ENCODE results near the gene ZNF367.
A peak's percentile ranks its signal among the peaks of the same experiment; 100 is the strongest.

ZNF367 gene

DNA sequence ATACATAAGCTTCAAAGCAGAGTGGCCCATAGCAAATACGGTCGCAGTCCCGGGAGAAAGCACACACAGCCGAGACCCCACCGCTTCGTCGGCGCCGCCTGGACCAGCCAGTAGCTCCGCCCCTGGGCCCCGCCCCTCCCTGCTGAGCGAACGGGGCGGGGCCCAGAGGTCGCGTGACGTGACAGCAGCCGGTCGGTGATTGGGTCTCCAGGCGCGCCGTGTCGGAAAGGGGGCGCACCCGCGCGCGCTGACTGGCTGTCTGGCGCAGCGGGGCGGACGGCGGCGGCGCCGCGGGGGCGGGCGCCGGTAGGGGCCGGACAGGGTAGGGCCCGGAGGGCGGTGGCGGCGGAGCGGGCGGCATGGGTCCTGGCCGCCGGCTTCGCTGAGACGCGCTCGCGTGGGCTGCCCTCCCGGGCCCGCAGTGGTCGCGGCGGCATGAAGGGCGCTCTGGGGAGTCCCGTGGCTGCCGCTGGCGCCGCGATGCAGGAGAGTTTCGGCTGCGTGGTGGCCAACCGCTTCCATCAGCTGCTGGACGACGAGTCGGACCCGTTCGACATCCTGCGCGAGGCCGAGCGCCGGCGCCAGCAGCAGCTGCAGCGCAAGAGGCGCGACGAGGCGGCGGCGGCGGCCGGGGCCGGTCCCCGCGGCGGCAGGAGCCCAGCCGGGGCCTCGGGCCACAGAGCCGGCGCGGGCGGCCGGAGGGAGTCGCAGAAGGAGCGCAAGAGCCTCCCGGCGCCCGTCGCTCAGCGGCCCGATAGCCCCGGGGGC, 31.9 kb upstream of the ZNF367 start, which contains the start of gene HABP4:
Gene HABP4 (plus strand): TSS at position 325 of the 768 bp plus-strand sequence. CDS start 111 bp downstream, at position 436.
- Histone ChIP-seq H3K4me1 (peaks cover 22% of the 10 kb centered on the region), H3K4me3 (peak within 1 kb of the TSS; percentile 67)
- in situ Hi-C loops (cut with MboI; ENCODE audit: low sequenced_read_pairs): no loop called here

DNA sequence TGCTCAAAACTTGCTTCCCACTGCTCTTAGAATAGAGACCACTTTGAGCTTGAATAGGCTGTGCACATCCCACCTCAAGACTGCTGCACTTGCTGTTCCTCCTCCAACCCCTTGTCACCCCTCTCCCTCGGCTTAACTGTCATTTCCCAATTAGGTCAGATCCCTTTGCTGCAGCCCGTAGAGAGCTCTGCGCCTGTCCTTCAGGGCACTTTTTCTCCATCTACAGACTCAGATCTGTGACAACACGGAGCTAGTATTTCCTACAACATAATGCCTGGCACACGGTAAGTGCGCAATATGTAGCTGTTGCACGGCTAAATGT, 31.3 kb upstream of the ZNF367 start:
- peaks cover 22% of the 10 kb centered on the region for H3K4me1 ChIP-seq
- no peaks in the 10 kb centered on the region for H3K27me3 ChIP-seq (ENCODE audit: low read depth)
- H3K4me3 ChIP-seq: peak overlapping the region; percentile 27
- DNase-seq (ENCODE audit: low spot score in 2 of 2): peak in 1 of 2 experiments; percentile 33
- in situ Hi-C loops (cut with MboI; ENCODE audit: low sequenced_read_pairs): no loop called here
- no peaks in the 10 kb centered on the region; the same call in 1 of the 2 replicates for H3K9me3 ChIP-seq
- H3K36me3 ChIP-seq (replicated peaks): 0 out of 2 replicates have a peak, but pooled peaks cover 3% of the 10 kb centered on the region

More for the DNA sequence above, 31.9 kb upstream of the ZNF367 start, which contains the start of gene HABP4:
- DNase-seq (ENCODE audit: low spot score in 2 of 2): peak; percentile 94 to 97
- Histone ChIP-seq H3K9me3 (no peaks in the 10 kb centered on the region; the same call in 1 of the 2 replicates), H3K27me3 (ENCODE audit: low read depth) (no peaks in the 10 kb centered on the region), H3K36me3 (replicated peaks) (0 out of 2 replicates have a peak, but pooled peaks cover 3% of the 10 kb centered on the region)

DNA sequence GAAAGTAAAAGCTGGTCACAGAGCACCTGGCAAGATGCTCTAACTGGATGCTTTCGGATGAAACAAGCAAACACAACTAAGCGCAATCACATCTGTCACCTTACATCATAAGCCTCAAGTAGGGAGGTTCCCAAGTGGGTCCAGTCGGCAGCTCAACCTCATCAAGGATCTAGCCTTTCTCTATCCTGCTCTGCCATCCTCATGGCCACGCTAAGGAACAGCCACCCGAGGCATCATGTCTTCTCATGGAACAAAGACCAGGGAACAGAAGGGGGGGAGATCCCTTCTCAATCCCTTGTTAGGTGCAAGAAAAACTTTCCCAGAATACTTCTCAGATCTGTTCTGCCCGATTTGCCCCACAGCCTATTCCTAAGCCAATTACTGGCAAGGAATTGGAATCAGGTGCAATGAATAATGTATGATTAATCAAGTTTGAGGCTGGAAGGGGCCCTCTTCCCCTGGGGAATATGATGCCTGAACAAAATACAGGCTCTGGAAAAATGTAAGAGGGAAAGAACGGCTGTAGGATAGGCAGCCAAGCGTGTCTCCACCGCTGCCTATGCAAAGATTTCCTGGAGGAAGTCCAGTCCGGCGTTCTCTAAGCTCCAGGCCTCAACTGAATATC, 30.5 kb upstream of the ZNF367 start:
- Histone ChIP-seq H3K4me1 (peaks cover 20% of the 10 kb centered on the region), H3K36me3 (replicated peaks) (0 out of 2 replicates have a peak, but pooled peaks cover 3% of the 10 kb centered on the region), H3K9me3 (no peaks in the 10 kb centered on the region; the same call in 1 of the 2 replicates), H3K4me3 (no peak overlapping the region), H3K27me3 (ENCODE audit: low read depth) (no peaks in the 10 kb centered on the region)
- in situ Hi-C loops (cut with MboI; ENCODE audit: low sequenced_read_pairs): no loop called here
- no peak for DNase-seq (ENCODE audit: low spot score in 2 of 2)

DNA sequence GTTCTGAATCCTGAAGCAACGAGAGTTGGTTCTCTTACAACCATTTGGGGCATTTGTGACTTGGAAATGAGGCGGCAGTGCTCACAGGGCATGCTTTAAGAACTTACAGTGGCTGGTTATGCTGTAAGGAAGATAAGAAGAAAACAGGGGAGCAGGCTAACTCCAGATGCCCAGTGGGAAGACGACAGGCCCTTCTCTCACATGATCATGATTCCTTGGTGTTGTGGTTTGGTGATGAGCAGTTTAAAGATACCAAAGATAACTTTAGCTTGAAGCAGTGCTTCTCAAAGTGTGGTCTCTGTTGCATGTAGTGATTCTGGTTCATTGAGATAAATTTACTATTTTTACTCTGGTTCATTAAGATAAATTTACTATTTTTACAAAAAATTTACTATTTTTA, 29.2 kb upstream of the ZNF367 start:
- Histone ChIP-seq H3K36me3 (replicated peaks) (0 out of 2 replicates have a peak, but pooled peaks cover 2% of the 10 kb centered on the region), H3K4me3 (no peak overlapping the region), H3K9me3 (no peaks in the 10 kb centered on the region; the same call in 1 of the 2 replicates), H3K4me1 (peaks cover 11% of the 10 kb centered on the region), H3K27me3 (ENCODE audit: low read depth) (no peaks in the 10 kb centered on the region)
- no peak for DNase-seq (ENCODE audit: low spot score in 2 of 2)
- in situ Hi-C loops (cut with MboI; ENCODE audit: low sequenced_read_pairs): no loop called here

DNA sequence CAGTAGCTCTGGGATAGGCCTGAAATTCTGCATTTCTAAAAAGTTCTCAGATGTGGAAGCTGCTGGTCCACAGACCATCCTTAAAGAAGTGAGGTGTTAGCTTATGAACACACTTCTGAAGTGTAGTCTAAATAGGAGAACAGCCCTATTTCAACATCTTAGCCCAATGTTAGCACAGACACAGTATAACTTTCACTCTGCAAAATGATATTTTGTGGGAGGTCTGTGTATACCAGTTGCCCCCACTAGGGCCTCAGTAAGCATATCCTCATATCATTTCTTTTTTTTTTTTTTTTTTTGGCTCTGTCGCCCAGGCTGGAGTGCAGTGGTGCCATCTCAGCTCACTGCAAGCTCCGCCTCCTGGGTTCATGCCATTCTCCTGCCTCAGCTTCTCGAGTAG, 24.3 kb upstream of the ZNF367 start:
- H3K4me1 ChIP-seq: no peaks in the 10 kb centered on the region
- DNase-seq (ENCODE audit: low spot score in 2 of 2): no peak
- in situ Hi-C loops (cut with MboI; ENCODE audit: low sequenced_read_pairs): no loop called here
- no peaks in the 10 kb centered on the region for H3K36me3 ChIP-seq (replicated peaks)
- H3K4me3 ChIP-seq: no peak overlapping the region
- no peaks in the 10 kb centered on the region; the same call in 1 of the 2 replicates for H3K9me3 ChIP-seq
- no peaks in the 10 kb centered on the region for H3K27me3 ChIP-seq (ENCODE audit: low read depth)

DNA sequence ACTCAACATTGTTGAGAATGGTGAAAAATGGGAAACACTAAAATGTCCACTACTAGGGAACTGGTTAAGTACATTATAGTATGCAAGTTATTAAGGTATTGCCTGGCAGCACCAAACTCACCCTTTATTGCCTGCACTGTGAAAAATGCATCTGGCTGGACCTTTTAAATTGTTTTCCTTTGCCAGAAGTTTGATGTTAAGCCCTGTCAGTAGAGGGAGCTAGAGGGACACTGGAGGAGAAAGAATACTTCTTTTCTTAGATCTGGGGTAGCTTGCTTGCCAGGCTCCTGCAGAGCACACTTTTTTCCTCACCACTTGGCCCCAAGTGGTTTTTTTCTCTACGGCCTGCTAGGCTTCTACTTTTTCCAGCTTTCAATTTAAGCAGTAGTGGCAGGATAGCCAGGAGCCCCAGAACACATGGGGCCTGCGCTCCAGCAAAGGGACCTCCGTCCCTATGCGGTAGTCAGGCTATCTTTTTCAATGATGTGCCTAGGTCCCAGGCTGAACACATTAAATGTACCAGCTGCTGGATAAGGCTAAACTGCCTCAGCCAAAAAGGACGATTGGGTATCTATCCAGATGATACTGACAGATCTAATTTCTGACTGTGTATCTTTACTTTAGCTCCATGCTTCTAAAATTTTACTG, 23.8 kb upstream of the ZNF367 start:
- in situ Hi-C loops (cut with MboI; ENCODE audit: low sequenced_read_pairs): no loop called here
- Histone ChIP-seq H3K36me3 (replicated peaks) (no peaks in the 10 kb centered on the region), H3K4me1 (no peaks in the 10 kb centered on the region), H3K27me3 (ENCODE audit: low read depth) (no peaks in the 10 kb centered on the region), H3K9me3 (no peaks in the 10 kb centered on the region; the same call in 1 of the 2 replicates), H3K4me3 (no peak overlapping the region)
- no peak for DNase-seq (ENCODE audit: low spot score in 2 of 2)

DNA sequence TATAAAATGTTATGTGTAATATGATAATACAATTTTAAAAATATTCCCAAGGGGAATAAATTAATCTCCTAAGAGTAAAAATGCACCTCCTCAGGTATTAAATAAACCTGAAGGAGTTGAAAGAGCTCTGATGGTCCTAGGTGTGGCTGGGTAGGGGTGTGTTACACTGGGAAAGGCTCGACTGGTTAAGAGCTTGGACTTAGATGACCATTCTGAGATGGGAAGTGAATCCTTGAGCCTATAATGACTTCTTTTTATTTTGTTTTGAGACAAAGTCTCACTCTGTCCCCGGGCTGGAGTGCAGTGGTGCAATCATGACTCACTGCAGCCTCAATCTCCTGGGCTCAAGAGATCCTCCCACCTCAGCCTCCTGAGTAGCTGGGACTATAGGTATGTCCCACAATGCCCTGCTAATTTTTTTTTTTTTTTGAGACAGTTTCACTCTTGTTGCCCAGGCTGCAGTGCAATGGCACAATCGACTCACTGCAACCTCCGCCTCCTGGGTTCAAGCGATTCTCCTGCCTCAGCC, 22.6 kb upstream of the ZNF367 start:
- no peak overlapping the region for H3K4me3 ChIP-seq
- no peaks in the 10 kb centered on the region for H3K9me3 ChIP-seq
- no peaks in the 10 kb centered on the region for H3K27me3 ChIP-seq (ENCODE audit: low read depth)
- H3K36me3 ChIP-seq (replicated peaks): no peaks in the 10 kb centered on the region
- no peak for DNase-seq (ENCODE audit: low spot score in 2 of 2)
- in situ Hi-C loops (cut with MboI; ENCODE audit: low sequenced_read_pairs): no loop called here
- no peaks in the 10 kb centered on the region for H3K4me1 ChIP-seq

DNA sequence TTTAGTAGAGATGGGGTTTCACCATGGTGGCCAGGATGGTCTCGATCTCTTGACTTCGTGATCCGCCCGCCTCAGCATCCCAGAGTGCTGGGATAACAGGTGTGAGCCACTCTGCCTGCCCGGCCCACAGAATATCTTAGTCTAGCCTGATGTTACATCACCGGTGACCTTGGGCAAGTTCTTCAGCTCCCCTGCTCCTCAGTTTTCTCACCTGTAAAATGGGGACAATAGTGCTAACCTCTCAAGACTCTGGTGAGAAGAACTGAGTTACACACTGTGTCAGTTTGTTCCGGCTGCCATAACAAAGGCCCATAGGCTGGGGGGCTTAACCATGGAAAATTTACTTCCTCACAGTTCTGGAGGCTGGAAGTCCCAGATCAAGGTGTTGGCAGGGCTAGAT, 19.3 kb upstream of the ZNF367 start:
- H3K4me1 ChIP-seq: no peaks in the 10 kb centered on the region
- no peak for DNase-seq (ENCODE audit: low spot score in 2 of 2)
- in situ Hi-C loops (cut with MboI; ENCODE audit: low sequenced_read_pairs): no loop called here
- no peaks in the 10 kb centered on the region for H3K27me3 ChIP-seq (ENCODE audit: low read depth)
- no peak overlapping the region for H3K4me3 ChIP-seq
- H3K9me3 ChIP-seq: no peaks in the 10 kb centered on the region
- no peaks in the 10 kb centered on the region for H3K36me3 ChIP-seq (replicated peaks)

DNA sequence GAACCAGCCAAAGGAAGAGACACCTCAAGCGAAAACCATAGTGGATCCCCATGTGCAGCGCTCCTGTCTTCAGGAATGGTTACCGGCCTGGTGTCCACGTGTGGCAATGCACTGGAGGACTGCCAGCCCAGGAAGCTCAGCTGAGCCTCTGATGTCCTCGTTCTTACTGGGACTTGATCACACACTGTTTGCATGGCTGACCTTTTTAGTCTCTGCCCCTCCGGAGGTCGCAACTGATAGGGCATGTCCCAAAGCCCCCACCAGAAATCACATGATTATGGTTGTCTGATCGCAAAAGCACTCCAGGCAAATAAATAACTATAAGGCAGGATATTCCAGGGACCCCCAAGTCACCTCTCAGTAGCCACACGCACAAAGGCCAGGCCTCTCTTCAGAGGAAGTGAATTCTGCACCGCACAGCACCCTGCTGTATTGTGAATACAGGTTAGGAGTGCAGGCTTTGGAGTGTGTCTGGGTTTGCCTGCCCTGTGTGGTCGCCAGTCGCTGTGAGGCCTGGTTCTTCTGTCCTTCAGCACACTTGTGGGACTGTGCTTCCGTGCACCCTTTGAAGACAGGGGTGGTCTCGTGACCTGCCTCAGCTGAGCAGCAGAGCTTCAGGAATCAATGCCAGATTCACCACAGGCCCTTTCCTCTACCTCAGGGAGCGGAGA, 18.4 kb upstream of the ZNF367 start:
- Histone ChIP-seq H3K9me3 (no peaks in the 10 kb centered on the region), H3K4me3 (no peak overlapping the region), H3K27me3 (ENCODE audit: low read depth) (no peaks in the 10 kb centered on the region), H3K36me3 (replicated peaks) (no peaks in the 10 kb centered on the region), H3K4me1 (no peaks in the 10 kb centered on the region)
- in situ Hi-C loops (cut with MboI; ENCODE audit: low sequenced_read_pairs): no loop called here
- DNase-seq (ENCODE audit: low spot score in 2 of 2): no peak

DNA sequence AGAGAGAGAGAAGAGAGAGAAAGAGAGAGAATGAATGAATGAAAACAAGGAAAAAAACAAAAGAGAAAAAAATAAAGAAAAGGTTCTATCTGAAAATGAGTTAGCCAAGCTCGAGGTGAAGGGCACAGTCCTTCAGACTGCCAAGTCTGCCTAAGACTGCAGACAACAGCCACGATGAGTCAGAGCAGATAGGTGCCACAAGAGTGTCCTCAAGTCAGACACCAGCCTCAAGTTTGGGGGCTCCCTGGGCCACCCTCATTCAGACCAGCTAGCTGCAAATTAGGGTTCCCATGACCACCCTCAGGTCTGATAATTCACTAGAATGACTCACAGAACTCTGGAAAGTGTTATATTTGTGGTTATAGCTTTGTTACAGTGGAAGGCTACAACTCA, 17.9 kb upstream of the ZNF367 start:
- no peaks in the 10 kb centered on the region for H3K9me3 ChIP-seq
- no peak overlapping the region for H3K4me3 ChIP-seq
- in situ Hi-C loops (cut with MboI; ENCODE audit: low sequenced_read_pairs): no loop called here
- H3K36me3 ChIP-seq (replicated peaks): no peaks in the 10 kb centered on the region
- H3K27me3 ChIP-seq (ENCODE audit: low read depth): no peaks in the 10 kb centered on the region
- DNase-seq (ENCODE audit: low spot score in 2 of 2): no peak
- no peaks in the 10 kb centered on the region for H3K4me1 ChIP-seq

DNA sequence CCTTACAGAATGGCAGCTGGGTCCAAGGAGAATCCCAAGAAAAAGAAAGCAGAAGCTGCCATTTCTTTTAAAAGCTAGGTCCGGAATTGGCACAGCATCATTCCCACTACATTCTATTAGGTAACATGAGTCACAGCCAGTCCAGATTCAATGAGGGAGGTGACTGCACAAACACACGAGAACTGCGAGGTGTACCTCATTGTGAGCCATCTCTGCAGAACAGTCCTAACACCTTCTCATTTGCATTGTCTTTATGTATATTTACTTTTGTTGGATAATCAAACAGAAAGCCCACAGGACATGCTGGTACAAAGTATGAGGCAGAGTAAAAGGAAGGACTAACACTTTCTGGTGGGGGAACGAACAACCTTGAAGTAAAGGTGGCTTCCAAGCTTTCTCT, 17.2 kb upstream of the ZNF367 start:
- no peaks in the 10 kb centered on the region for H3K4me1 ChIP-seq
- H3K27me3 ChIP-seq (ENCODE audit: low read depth): no peaks in the 10 kb centered on the region
- no peaks in the 10 kb centered on the region for H3K9me3 ChIP-seq
- DNase-seq (ENCODE audit: low spot score in 2 of 2): no peak
- no peaks in the 10 kb centered on the region for H3K36me3 ChIP-seq (replicated peaks)
- H3K4me3 ChIP-seq: no peak overlapping the region
- in situ Hi-C loops (cut with MboI; ENCODE audit: low sequenced_read_pairs): no loop called here

DNA sequence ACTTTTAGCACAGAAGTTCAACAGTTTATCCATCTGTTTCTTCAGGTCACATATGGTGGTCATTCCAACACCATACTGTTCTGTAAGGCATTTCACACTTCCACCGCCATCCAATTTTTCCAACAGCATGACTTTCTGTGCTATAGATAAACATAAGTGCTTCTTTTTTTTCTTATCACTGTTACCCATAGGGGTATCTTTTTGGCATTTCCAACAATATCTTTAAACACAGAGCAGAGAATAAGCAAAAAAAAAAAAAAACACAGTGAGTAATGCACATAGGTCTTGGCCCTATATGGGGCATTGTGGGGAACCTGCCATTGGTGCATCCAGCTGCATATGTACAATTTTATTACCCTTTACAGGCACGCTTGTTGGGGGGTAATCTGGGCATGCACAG, 12.2 kb upstream of the ZNF367 start:
- DNase-seq (ENCODE audit: low spot score in 2 of 2): no peak
- Histone ChIP-seq H3K27me3 (ENCODE audit: low read depth) (no peaks in the 10 kb centered on the region), H3K4me3 (no peak overlapping the region), H3K36me3 (replicated peaks) (no peaks in the 10 kb centered on the region), H3K4me1 (no peaks in the 10 kb centered on the region), H3K9me3 (no peaks in the 10 kb centered on the region)
- in situ Hi-C loops (cut with MboI; ENCODE audit: low sequenced_read_pairs): no loop called here

DNA sequence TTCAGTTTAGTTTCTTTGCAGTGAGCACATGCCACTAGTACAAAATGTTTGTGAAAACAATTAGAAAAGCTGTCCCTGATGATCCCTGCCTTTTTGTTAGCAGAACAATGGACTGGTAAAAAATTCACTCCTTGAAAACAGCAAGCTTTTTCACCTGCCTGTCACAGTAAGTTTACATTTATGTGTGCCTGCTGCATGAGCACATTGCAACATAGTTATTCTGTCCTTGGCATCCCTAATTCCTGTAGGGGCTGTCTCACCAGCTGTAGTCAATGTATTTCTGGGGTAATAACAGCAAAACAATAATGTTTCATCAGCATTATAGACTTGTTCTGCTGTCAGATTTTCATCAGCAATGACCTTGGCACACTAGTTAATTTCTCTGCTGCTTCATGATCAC, 11.6 kb upstream of the ZNF367 start:
- in situ Hi-C loops (cut with MboI; ENCODE audit: low sequenced_read_pairs): no loop called here
- Histone ChIP-seq H3K36me3 (replicated peaks) (no peaks in the 10 kb centered on the region), H3K4me1 (no peaks in the 10 kb centered on the region), H3K27me3 (ENCODE audit: low read depth) (no peaks in the 10 kb centered on the region), H3K4me3 (no peak overlapping the region), H3K9me3 (no peaks in the 10 kb centered on the region)
- no peak for DNase-seq (ENCODE audit: low spot score in 2 of 2)
